OCI-LY1 (cell line): ENCODE results near the gene PTPN22.

ENCODE experiments used
- CTCF ChIP-seq: fragments of 200-600 bp; sonication (generic), shearing (Covaris generic); IDR thresholded peaks from 2 replicates; pipeline ENCODE4 v1.5.1; 2017; ENCODE audit warnings: mild to moderate bottlenecking, antibody characterized with exemption, low read length, moderate library complexity, mixed read lengths
- EZH2 ChIP-seq: fragments of 200-600 bp; sonication (generic), shearing (Covaris generic); IDR thresholded peaks from 2 replicates; pipeline ENCODE4 v1.8.0; 2017; ENCODE audit warnings: borderline replicate concordance, mixed run types, mild to moderate bottlenecking, antibody characterized with exemption, low read length, moderate library complexity, mixed read lengths

- no peak for TF ChIP-seq CTCF
- no peak for TF ChIP-seq EZH2
Observed at GRCh38 chr1:113782406-113782805, 89.1 kb downstream of the PTPN22 start.
